Subcutaneous preadipocyte (primary cell): Measurements from ENCODE around the gene GJB1. TPM values are rescaled to one million over a fixed set of nuclear protein-coding genes. Genes with fewer than 3 reads are reported as not detected.

ENCODE experiments used
- total RNA-seq: library from RNA; depleted of rRNA; stranded (reverse); fragments of >200 nt; gene quantifications from 2 replicates; pipeline ENCODE4 v1.2.3, GENCODE V29; 2012

Gene GJB1
- total RNA-seq: not detected in 2 replicates

GRCh38 chrX:71222929-71223328 is at the start of gene GJB1:
Gene GJB1, plus strand, starts transcription at chrX:71223224. Its CDS starts 484 bp downstream, at chrX:71223708.

GRCh38 chrX:71254092-71254963 is 31.3 kb downstream of the GJB1 start, which contains the start of gene ZMYM3:
Gene ZMYM3, minus strand, starts transcription at chrX:71254140. Its CDS starts 885 bp downstream, at chrX:71253255.

Other genes with a start within 250 kb of the GJB1 start
- gene SNX12, start 154.9 kb upstream of the GJB1 start, total RNA-seq: 48.9 and 49.6 TPM in 2 replicates
- gene FOXO4, start 127.4 kb upstream of the GJB1 start, total RNA-seq: 2.6 and 3.3 TPM in 2 replicates
- not detected in 2 replicates for gene CXorf65, start 116.5 kb upstream of the GJB1 start, total RNA-seq
- gene IL2RG, start 111.6 kb upstream of the GJB1 start, total RNA-seq: not detected in 2 replicates
- 20.6 and 24.4 TPM in 2 replicates for gene MED12, start 104.6 kb upstream of the GJB1 start, total RNA-seq
- 0.20 and 0.37 TPM in 2 replicates for gene NLGN3, start 78.4 kb upstream of the GJB1 start, total RNA-seq
- gene ZMYM3, start 30.9 kb downstream of the GJB1 start, total RNA-seq: 12.7 and 13.2 TPM in 2 replicates
- 330 and 392 TPM in 2 replicates for gene NONO, start 60.4 kb downstream of the GJB1 start, total RNA-seq
- gene ITGB1BP2, start 78.5 kb downstream of the GJB1 start, total RNA-seq: 0.98 and 1.8 TPM in 2 replicates
- 27.2 and 29.7 TPM in 2 replicates for gene TAF1, start 143.1 kb downstream of the GJB1 start, total RNA-seq